Measurements from ENCODE around the gene CEP120. TPM values are rescaled to one million over a fixed set of nuclear protein-coding genes. Genes with fewer than 3 reads are reported as not detected.

CEP120 gene
- total RNA-seq, 1 donor from 2014 or later, result 13.6 TPM

DNA sequence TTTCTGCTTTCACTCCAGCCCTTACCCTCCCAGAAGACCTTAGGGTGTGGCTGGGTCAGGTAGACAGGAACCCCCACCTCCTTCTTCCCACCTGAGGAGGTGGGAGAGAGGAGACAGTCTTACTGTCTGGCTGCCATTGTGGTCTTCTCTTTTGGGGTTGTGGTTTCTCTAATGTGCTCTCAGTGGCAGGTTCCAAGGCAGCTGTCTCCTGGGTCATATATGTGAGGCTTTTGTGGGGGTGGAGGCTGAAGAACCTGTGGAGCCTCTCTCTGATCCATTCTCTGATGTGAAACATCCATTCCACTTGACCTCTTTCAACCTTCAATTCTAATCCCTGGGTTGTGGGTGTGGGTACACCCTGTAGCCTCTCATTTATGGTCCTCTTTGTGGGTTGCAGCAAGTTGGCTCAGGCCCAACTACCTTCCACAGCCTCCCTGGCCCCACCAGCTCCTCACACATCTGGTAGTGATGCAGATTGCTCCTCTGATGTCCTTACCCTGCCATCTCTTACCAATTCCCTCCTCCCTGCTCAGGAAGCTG lies 118.4 kb downstream of the CEP120 start:
- TF ChIP-seq, protein P1, sequence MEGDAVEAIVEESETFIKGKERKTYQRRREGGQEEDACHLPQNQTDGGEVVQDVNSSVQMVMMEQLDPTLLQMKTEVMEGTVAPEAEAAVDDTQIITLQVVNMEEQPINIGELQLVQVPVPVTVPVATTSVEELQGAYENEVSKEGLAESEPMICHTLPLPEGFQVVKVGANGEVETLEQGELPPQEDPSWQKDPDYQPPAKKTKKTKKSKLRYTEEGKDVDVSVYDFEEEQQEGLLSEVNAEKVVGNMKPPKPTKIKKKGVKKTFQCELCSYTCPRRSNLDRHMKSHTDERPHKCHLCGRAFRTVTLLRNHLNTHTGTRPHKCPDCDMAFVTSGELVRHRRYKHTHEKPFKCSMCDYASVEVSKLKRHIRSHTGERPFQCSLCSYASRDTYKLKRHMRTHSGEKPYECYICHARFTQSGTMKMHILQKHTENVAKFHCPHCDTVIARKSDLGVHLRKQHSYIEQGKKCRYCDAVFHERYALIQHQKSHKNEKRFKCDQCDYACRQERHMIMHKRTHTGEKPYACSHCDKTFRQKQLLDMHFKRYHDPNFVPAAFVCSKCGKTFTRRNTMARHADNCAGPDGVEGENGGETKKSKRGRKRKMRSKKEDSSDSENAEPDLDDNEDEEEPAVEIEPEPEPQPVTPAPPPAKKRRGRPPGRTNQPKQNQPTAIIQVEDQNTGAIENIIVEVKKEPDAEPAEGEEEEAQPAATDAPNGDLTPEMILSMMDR (IDR thresholded peaks at IDR 0.05; ENCODE audit: unreplicated experiment), result no peak
- no peaks in the 10 kb centered on the region for H3K27me3 Mint-ChIP-seq (ENCODE audit: unreplicated experiment)
- no peak overlapping the region for H3K4me3 Mint-ChIP-seq (ENCODE audit: unreplicated experiment)
- no peak for DNase-seq (ENCODE audit: low spot score)
- H3K36me3 Mint-ChIP-seq (ENCODE audit: low read depth, unreplicated experiment), result no peaks in the 10 kb centered on the region
- H3K4me1 Mint-ChIP-seq (ENCODE audit: unreplicated experiment), result no peaks in the 10 kb centered on the region
- H3K27ac Mint-ChIP-seq (ENCODE audit: unreplicated experiment), result no peak overlapping the region
- H3K9me3 Mint-ChIP-seq (ENCODE audit: unreplicated experiment), result no peaks in the 10 kb centered on the region

- no peak overlapping the region for H3K27ac Mint-ChIP-seq (ENCODE audit: unreplicated experiment)
- no peak overlapping the region for H3K4me3 Mint-ChIP-seq (ENCODE audit: unreplicated experiment)
- no peaks in the 10 kb centered on the region for H3K9me3 Mint-ChIP-seq (ENCODE audit: unreplicated experiment)
- no peaks in the 10 kb centered on the region for H3K27me3 Mint-ChIP-seq (ENCODE audit: unreplicated experiment)
- no peaks in the 10 kb centered on the region for H3K36me3 Mint-ChIP-seq (ENCODE audit: low read depth, unreplicated experiment)
- no peaks in the 10 kb centered on the region for H3K4me1 Mint-ChIP-seq (ENCODE audit: unreplicated experiment)
- TF ChIP-seq, protein P1 (IDR thresholded peaks at IDR 0.05; ENCODE audit: unreplicated experiment), result no peak
- no peak for DNase-seq (ENCODE audit: low spot score)
Measured at GRCh38 chr5:123303802-123304201, 119.4 kb downstream of the CEP120 start.

DNA sequence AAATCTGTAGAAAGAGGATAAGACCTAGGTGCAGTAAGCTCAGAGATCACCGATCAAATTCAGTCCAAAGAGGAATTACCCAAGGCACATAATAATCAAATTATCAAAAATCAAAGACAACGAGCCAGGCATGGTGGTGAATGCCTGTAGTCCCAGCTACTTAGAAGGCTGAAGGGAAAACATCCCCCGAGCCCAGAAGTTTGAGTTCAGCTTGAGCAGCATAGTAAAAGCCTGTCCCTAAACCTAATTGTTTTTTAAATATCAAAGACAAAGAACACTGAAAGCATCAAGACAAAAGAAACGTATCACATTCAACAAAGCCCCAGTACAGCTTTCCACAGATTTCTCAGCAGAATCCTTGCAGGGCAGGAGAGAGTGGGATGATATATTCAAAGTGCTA lies 122.9 kb downstream of the CEP120 start:
- TF ChIP-seq, protein P1 (IDR thresholded peaks at IDR 0.05; ENCODE audit: unreplicated experiment), result no peak
- H3K9me3 Mint-ChIP-seq (ENCODE audit: unreplicated experiment), result no peaks in the 10 kb centered on the region
- no peaks in the 10 kb centered on the region for H3K27me3 Mint-ChIP-seq (ENCODE audit: unreplicated experiment)
- no peak for DNase-seq (ENCODE audit: low spot score)
- H3K4me1 Mint-ChIP-seq (ENCODE audit: unreplicated experiment), result no peaks in the 10 kb centered on the region
- H3K27ac Mint-ChIP-seq (ENCODE audit: unreplicated experiment), result no peak overlapping the region
- no peaks in the 10 kb centered on the region for H3K36me3 Mint-ChIP-seq (ENCODE audit: low read depth, unreplicated experiment)
- no peak overlapping the region for H3K4me3 Mint-ChIP-seq (ENCODE audit: unreplicated experiment)

GRCh38 chr5:123299136-123299535 lies 124.1 kb downstream of the CEP120 start:
- TF ChIP-seq, protein P1 (IDR thresholded peaks at IDR 0.05; ENCODE audit: unreplicated experiment), result no peak
- no peaks in the 10 kb centered on the region for H3K36me3 Mint-ChIP-seq (ENCODE audit: low read depth, unreplicated experiment)
- DNase-seq (ENCODE audit: low spot score), result no peak
- H3K4me3 Mint-ChIP-seq (ENCODE audit: unreplicated experiment), result no peak overlapping the region
- H3K27me3 Mint-ChIP-seq (ENCODE audit: unreplicated experiment), result no peaks in the 10 kb centered on the region
- H3K4me1 Mint-ChIP-seq (ENCODE audit: unreplicated experiment), result no peaks in the 10 kb centered on the region
- no peaks in the 10 kb centered on the region for H3K9me3 Mint-ChIP-seq (ENCODE audit: unreplicated experiment)
- H3K27ac Mint-ChIP-seq (ENCODE audit: unreplicated experiment), result no peak overlapping the region

DNA sequence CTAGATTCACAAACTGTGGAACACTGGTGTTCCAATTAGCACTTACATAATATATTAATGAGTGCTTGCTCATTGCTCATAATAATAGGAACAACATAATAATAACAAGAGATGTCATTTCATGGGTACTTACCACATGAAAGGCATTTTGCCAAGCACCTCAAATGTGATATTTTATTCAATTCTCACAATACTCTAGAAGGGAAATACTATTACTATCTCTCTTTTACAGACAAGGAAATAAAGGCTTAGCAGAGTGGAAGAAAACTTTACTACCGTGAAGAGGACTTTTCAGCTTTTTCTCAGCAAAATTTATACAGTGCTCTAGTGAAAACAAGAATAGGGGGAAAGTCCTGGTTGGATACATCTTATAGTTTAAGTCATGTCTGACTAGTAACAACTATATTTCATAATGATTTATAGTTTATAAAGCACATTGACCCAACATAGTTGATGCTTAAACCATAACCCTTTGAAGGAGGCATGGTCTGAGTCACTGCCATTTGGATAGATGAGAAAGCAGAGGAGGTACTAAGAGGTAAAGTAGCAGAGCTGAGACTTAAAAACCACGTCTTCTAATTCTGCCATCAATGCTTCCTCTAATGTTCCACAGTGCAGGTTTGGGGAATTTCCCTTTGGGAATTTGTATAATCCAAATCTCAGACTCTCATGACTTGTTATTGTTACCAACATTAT lies 124.7 kb downstream of the CEP120 start:
- no peaks in the 10 kb centered on the region for H3K27me3 Mint-ChIP-seq (ENCODE audit: unreplicated experiment)
- TF ChIP-seq, protein P1 (IDR thresholded peaks at IDR 0.05; ENCODE audit: unreplicated experiment), result no peak
- H3K4me3 Mint-ChIP-seq (ENCODE audit: unreplicated experiment), result no peak overlapping the region
- no peak overlapping the region for H3K27ac Mint-ChIP-seq (ENCODE audit: unreplicated experiment)
- no peaks in the 10 kb centered on the region for H3K4me1 Mint-ChIP-seq (ENCODE audit: unreplicated experiment)
- no peak for DNase-seq (ENCODE audit: low spot score)
- no peaks in the 10 kb centered on the region for H3K9me3 Mint-ChIP-seq (ENCODE audit: unreplicated experiment)
- H3K36me3 Mint-ChIP-seq (ENCODE audit: low read depth, unreplicated experiment), result no peaks in the 10 kb centered on the region

Measured in endothelial cell (in vitro differentiated cells).